ENCODE measurements around the gene PLCB2.

PLCB2 gene

GRCh38 chr15:40241269-40242212 is 66.2 kb downstream of the PLCB2 start:
- no peaks in the 10 kb centered on the region for H3K9me3 ChIP-seq (ENCODE audit: control insufficient read depth, insufficient read depth, low read depth, low read length)
- no peak overlapping the region for H3K27ac ChIP-seq (ENCODE audit: extremely low read depth, low read depth, low read length)
- no peak for TF ChIP-seq ZNF654 (tag by site-specific recombination; IDR thresholded peaks at IDR 0.05; ENCODE audit: low read depth)
- TF ChIP-seq, protein P1, sequence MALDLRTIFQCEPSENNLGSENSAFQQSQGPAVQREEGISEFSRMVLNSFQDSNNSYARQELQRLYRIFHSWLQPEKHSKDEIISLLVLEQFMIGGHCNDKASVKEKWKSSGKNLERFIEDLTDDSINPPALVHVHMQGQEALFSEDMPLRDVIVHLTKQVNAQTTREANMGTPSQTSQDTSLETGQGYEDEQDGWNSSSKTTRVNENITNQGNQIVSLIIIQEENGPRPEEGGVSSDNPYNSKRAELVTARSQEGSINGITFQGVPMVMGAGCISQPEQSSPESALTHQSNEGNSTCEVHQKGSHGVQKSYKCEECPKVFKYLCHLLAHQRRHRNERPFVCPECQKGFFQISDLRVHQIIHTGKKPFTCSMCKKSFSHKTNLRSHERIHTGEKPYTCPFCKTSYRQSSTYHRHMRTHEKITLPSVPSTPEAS (tag by site-specific recombination; IDR thresholded peaks at IDR 0.05), result no peak
- TF ChIP-seq, protein P2, sequence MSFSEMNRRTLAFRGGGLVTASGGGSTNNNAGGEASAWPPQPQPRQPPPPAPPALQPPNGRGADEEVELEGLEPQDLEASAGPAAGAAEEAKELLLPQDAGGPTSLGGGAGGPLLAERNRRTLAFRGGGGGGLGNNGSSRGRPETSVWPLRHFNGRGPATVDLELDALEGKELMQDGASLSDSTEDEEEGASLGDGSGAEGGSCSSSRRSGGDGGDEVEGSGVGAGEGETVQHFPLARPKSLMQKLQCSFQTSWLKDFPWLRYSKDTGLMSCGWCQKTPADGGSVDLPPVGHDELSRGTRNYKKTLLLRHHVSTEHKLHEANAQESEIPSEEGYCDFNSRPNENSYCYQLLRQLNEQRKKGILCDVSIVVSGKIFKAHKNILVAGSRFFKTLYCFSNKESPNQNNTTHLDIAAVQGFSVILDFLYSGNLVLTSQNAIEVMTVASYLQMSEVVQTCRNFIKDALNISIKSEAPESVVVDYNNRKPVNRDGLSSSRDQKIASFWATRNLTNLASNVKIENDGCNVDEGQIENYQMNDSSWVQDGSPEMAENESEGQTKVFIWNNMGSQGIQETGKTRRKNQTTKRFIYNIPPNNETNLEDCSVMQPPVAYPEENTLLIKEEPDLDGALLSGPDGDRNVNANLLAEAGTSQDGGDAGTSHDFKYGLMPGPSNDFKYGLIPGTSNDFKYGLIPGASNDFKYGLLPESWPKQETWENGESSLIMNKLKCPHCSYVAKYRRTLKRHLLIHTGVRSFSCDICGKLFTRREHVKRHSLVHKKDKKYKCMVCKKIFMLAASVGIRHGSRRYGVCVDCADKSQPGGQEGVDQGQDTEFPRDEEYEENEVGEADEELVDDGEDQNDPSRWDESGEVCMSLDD (tag by site-specific recombination; IDR thresholded peaks at IDR 0.05), result no peak
- no peak for TF ChIP-seq ZBTB20 (tag by site-specific recombination; IDR thresholded peaks at IDR 0.05)
- TF ChIP-seq, protein P3, sequence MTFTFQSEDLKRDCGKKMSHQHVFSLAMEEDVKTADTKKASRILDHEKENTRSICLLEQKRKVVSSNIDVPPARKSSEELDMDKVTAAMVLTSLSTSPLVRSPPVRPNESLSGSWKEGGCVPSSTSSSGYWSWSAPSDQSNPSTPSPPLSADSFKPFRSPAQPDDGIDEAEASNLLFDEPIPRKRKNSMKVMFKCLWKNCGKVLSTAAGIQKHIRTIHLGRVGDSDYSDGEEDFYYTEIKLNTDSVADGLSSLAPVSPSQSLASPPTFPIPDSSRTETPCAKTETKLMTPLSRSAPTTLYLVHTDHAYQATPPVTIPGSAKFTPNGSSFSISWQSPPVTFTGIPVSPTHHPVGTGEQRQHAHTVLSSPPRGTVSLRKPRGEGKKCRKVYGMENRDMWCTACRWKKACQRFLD (tag by site-specific recombination; IDR thresholded peaks at IDR 0.05), result no peak
- TF ChIP-seq EGR2 (tag by site-specific recombination; IDR thresholded peaks at IDR 0.05; ENCODE audit: low read depth), result no peak
- no peak for TF ChIP-seq MEIS1 (CRISPR knock-in tag; IDR thresholded peaks at IDR 0.05; ENCODE audit: borderline replicate concordance)
- TF ChIP-seq SP3 (tag by site-specific recombination; IDR thresholded peaks at IDR 0.05), result no peak
- TF ChIP-seq, protein P4, sequence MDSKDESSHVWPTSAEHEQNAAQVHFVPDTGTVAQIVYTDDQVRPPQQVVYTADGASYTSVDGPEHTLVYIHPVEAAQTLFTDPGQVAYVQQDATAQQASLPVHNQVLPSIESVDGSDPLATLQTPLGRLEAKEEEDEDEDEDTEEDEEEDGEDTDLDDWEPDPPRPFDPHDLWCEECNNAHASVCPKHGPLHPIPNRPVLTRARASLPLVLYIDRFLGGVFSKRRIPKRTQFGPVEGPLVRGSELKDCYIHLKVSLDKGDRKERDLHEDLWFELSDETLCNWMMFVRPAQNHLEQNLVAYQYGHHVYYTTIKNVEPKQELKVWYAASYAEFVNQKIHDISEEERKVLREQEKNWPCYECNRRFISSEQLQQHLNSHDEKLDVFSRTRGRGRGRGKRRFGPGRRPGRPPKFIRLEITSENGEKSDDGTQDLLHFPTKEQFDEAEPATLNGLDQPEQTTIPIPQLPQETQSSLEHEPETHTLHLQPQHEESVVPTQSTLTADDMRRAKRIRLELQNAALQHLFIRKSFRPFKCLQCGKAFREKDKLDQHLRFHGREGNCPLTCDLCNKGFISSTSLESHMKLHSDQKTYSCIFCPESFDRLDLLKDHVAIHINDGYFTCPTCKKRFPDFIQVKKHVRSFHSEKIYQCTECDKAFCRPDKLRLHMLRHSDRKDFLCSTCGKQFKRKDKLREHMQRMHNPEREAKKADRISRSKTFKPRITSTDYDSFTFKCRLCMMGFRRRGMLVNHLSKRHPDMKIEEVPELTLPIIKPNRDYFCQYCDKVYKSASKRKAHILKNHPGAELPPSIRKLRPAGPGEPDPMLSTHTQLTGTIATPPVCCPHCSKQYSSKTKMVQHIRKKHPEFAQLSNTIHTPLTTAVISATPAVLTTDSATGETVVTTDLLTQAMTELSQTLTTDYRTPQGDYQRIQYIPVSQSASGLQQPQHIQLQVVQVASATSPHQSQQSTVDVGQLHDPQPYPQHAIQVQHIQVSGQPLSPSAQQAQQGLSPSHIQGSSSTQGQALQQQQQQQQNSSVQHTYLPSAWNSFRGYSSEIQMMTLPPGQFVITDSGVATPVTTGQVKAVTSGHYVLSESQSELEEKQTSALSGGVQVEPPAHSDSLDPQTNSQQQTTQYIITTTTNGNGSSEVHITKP (tag by site-specific recombination; IDR thresholded peaks at IDR 0.05), result no peak
- TF ChIP-seq ZNF48 (tag by site-specific recombination; IDR thresholded peaks at IDR 0.05), result no peak
- TF ChIP-seq ZNF776 (tag by site-specific recombination; IDR thresholded peaks at IDR 0.05; ENCODE audit: borderline replicate concordance), result no peak
- TF ChIP-seq ZNF335 (tag by site-specific recombination; conservative IDR thresholded peaks at IDR 0.05), result no peak
- no peak for TF ChIP-seq CTCF (tag by site-specific recombination; IDR thresholded peaks at IDR 0.05)
- POLR2A ChIA-PET, result no interaction called here
- H3K36me3 ChIP-seq (ENCODE audit: control insufficient read depth in 2 of 2, insufficient read depth in 1 of 2, low read length in 2 of 2), result no peaks in the 10 kb centered on the region
- H3K4me3 ChIP-seq (ENCODE audit: low read depth, low read length), result no peak overlapping the region
- CTCF ChIA-PET, result interaction anchor here (2.5 to 10.3 kb wide), 2 partner anchors 24 to 32 kb away, joined by 7 to 68 read pairs; no protein-coding TSS in a partner anchor
- peaks cover 5% of the 10 kb centered on the region; the same call in 1 of the 2 replicates for H3K4me1 ChIP-seq (ENCODE audit: control insufficient read depth, insufficient read depth, low read length)
